ENCODE data around the gene MMP28.

MMP28 gene

GRCh38 chr17:35765756-35766488 lies 29.5 kb downstream of the MMP28 start:
- no peaks in the 10 kb centered on the region for H3K27me3 ChIP-seq (ENCODE audit: insufficient read depth, poor library complexity, severe bottlenecking)
- DNase-seq (ENCODE audit: low spot score) (no peak), ATAC-seq (ENCODE audit: low read depth) (no peak)
- no peak overlapping the region for H3K4me3 ChIP-seq (ENCODE audit: severe bottlenecking)
- no peaks in the 10 kb centered on the region for H3K36me3 ChIP-seq (ENCODE audit: low read depth)
- no peaks in the 10 kb centered on the region for H3K4me1 ChIP-seq (ENCODE audit: insufficient read depth, poor library complexity, severe bottlenecking)
- TF ChIP-seq CTCF (IDR thresholded peaks at IDR 0.05; ENCODE audit: poor library complexity, severe bottlenecking), result no peak
- no peak overlapping the region for H3K27ac ChIP-seq (ENCODE audit: poor library complexity, severe bottlenecking)
- no peaks in the 10 kb centered on the region for H3K9me3 ChIP-seq (ENCODE audit: severe bottlenecking)

GRCh38 chr17:35765086-35765710 lies 30.2 kb downstream of the MMP28 start:
- ATAC-seq (ENCODE audit: low read depth), result no peak
- no peaks in the 10 kb centered on the region for H3K4me1 ChIP-seq (ENCODE audit: insufficient read depth, poor library complexity, severe bottlenecking)
- no peak overlapping the region for H3K4me3 ChIP-seq (ENCODE audit: severe bottlenecking)
- H3K27me3 ChIP-seq (ENCODE audit: insufficient read depth, poor library complexity, severe bottlenecking), result no peaks in the 10 kb centered on the region
- no peaks in the 10 kb centered on the region for H3K36me3 ChIP-seq (ENCODE audit: low read depth)
- H3K9me3 ChIP-seq (ENCODE audit: severe bottlenecking), result no peaks in the 10 kb centered on the region
- no peak for DNase-seq (ENCODE audit: low spot score)
- no peak for TF ChIP-seq CTCF (IDR thresholded peaks at IDR 0.05; ENCODE audit: poor library complexity, severe bottlenecking)
- no peak overlapping the region for H3K27ac ChIP-seq (ENCODE audit: poor library complexity, severe bottlenecking)

GRCh38 chr17:35764123-35764991 lies 31.1 kb downstream of the MMP28 start:
- peak; percentile 97 for TF ChIP-seq CTCF (IDR thresholded peaks at IDR 0.05; ENCODE audit: poor library complexity, severe bottlenecking)
- H3K36me3 ChIP-seq (ENCODE audit: low read depth), result no peaks in the 10 kb centered on the region
- peak; percentile 92 for ATAC-seq (ENCODE audit: low read depth)
- H3K4me3 ChIP-seq (ENCODE audit: severe bottlenecking), result peak overlapping the region; percentile 23
- no peaks in the 10 kb centered on the region for H3K9me3 ChIP-seq (ENCODE audit: severe bottlenecking)
- DNase-seq (ENCODE audit: low spot score), result peak; percentile 85
- H3K27me3 ChIP-seq (ENCODE audit: insufficient read depth, poor library complexity, severe bottlenecking), result no peaks in the 10 kb centered on the region
- H3K4me1 ChIP-seq (ENCODE audit: insufficient read depth, poor library complexity, severe bottlenecking), result no peaks in the 10 kb centered on the region
- no peak overlapping the region for H3K27ac ChIP-seq (ENCODE audit: poor library complexity, severe bottlenecking)

- Histone ChIP-seq H3K4me1 (ENCODE audit: insufficient read depth, poor library complexity, severe bottlenecking) (no peaks in the 10 kb centered on the region), H3K9me3 (ENCODE audit: severe bottlenecking) (no peaks in the 10 kb centered on the region), H3K4me3 (ENCODE audit: severe bottlenecking) (peak overlapping the region; percentile 23), H3K27me3 (ENCODE audit: insufficient read depth, poor library complexity, severe bottlenecking) (no peaks in the 10 kb centered on the region), H3K36me3 (ENCODE audit: low read depth) (no peaks in the 10 kb centered on the region), H3K27ac (ENCODE audit: poor library complexity, severe bottlenecking) (no peak overlapping the region)
- ATAC-seq (ENCODE audit: low read depth) (no peak), DNase-seq (ENCODE audit: low spot score) (no peak)
- no peak for TF ChIP-seq CTCF (IDR thresholded peaks at IDR 0.05; ENCODE audit: poor library complexity, severe bottlenecking)
These were observed 31.7 kb downstream of the MMP28 start for GRCh38 chr17:35763767-35764122.
